Mesendoderm (in vitro differentiated cells): ENCODE measurements around the gene RPL36AL.

Source experiments
- DNase-seq: peaks from one replicate; pipeline ENCODE4 v3.0.0; 2013
- H2AK5ac ChIP-seq: 2 replicates; pipeline ENCODE4 v1.6.1; 2013; ENCODE audit warnings: low read length, inconsistent platforms
- H2BK120ac ChIP-seq: 2 replicates; pipeline ENCODE4 v1.6.1; 2013; ENCODE audit warnings: low read depth, mild to moderate bottlenecking, low read length, moderate library complexity, mixed read lengths
- H2BK15ac ChIP-seq: replicated peaks from 2 replicates; pipeline ENCODE4 v1.6.1; 2013; ENCODE audit warnings: low read depth, mild to moderate bottlenecking, moderate library complexity
- H2BK5ac ChIP-seq: 2 replicates; pipeline ENCODE4 v1.6.1; 2013; ENCODE audit warnings: low read length, inconsistent platforms
- H3K18ac ChIP-seq: 2 replicates; pipeline ENCODE4 v1.6.1; 2013; ENCODE audit warnings: mild to moderate bottlenecking, low read length, mixed read lengths
- H3K23ac ChIP-seq: one replicate; pipeline ENCODE4 v1.6.1; 2013; ENCODE audit warnings: low read length
- H3K27ac ChIP-seq: 2 replicates; pipeline ENCODE4 v1.5.1; 2013; ENCODE audit warnings: low read depth, mild to moderate bottlenecking, inconsistent platforms, low read length, moderate library complexity
- H3K27me3 ChIP-seq: 2 replicates; pipeline ENCODE4 v1.6.1; 2013; ENCODE audit warnings: low read length, control low read depth, mild to moderate bottlenecking, inconsistent platforms; ENCODE audit not compliant: insufficient read depth, poor library complexity
- H3K36me3 ChIP-seq: 2 replicates; pipeline ENCODE4 v1.6.1; 2013; ENCODE audit warnings: low read length, inconsistent platforms; ENCODE audit not compliant: control insufficient read depth, insufficient read depth
- H3K4ac ChIP-seq: one replicate; pipeline ENCODE4 v1.6.1; 2013; ENCODE audit warnings: low read depth, mild to moderate bottlenecking, low read length, moderate library complexity
- H3K4me1 ChIP-seq: 2 replicates; pipeline ENCODE4 v1.6.1; 2013; ENCODE audit warnings: low read depth, low read length, inconsistent platforms; ENCODE audit not compliant: control insufficient read depth
- H3K4me2 ChIP-seq: 2 replicates; pipeline ENCODE4 v1.6.1; 2013; ENCODE audit warnings: low read length
- H3K4me3 ChIP-seq: 2 replicates; pipeline ENCODE4 v1.5.1; 2013; ENCODE audit warnings: mild to moderate bottlenecking, low read length
- H3K56ac ChIP-seq: one replicate; pipeline ENCODE4 v1.6.1; 2013; ENCODE audit warnings: low read length
- H3K79me1 ChIP-seq: 2 replicates; pipeline ENCODE4 v1.6.1; 2013; ENCODE audit warnings: low read length, inconsistent platforms
- H3K79me2 ChIP-seq: 2 replicates; pipeline ENCODE4 v1.6.1; 2013; ENCODE audit warnings: mild to moderate bottlenecking, low read length; ENCODE audit not compliant: control insufficient read depth, insufficient read depth
- H3K9ac ChIP-seq: 2 replicates; pipeline ENCODE4 v1.6.1; 2013; ENCODE audit warnings: low read length, inconsistent platforms
- H4K5ac ChIP-seq: one replicate; pipeline ENCODE4 v1.6.1; 2013; ENCODE audit warnings: low read length
- H4K8ac ChIP-seq: one replicate; pipeline ENCODE4 v1.6.1; 2013; ENCODE audit warnings: low read depth, mild to moderate bottlenecking, control low read depth, low read length, moderate library complexity
- WGBS: extraction: QIAGEN DNeasy Blood & Tissue Kit; methylation state at CpG from one replicate; pipeline ENCODE4 v1.1.7; 2013; ENCODE audit warnings: low lambda C conversion rate, missing lambda C conversion rate; ENCODE audit not compliant: insufficient coverage; ENCODE audit errors: extremely low coverage; 5-methylcytosine and 5-hydroxymethylcytosine counted together

The RPL36AL gene

DNA sequence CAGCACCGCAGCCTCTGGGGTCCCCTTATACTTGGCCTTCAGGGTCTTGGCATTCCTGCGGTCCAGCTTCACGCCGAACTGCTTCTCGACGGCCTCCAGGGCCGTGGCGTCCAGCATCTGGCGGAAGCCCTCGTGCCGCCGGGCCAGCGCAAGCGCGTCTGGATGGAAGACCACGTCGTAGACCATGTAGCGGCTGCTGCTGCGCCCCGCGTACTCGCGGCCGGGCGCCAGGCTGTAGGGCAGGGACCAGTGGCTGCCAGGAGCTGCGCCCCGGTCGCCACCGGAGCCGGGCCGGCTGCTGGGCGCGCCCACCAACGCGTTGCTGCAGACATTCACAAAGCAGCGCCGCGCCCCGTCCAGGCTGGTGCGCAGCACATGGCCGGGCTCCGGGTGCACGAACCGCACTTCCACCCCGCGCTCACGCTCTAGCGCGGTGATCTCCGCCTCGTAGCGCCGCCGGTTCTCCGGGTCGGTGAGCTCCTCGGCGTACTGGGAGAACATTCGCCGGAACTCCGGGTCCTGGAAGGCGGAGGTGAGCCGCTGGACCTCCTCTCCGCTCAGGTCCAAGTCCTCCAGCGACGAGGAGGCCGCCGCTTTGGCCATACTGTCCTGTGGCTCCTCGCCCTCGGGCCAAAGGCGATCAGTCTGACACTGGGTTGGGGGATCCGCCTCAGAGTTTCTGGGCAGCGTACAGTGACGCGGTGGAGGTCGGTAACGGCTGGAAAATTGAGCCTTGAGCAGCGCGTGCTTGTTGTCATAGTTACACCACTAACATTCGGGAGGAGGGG is 14.3 kb upstream of the RPL36AL start, which contains the start of gene DNAAF2:
TSS of gene DNAAF2 (minus strand) at position 698 of the 788 bp plus-strand sequence. CDS start at position 603, 95 bp downstream.
- no CpG with 5 or more reads among the region's 80 CpGs for WGBS
- Histone ChIP-seq H3K23ac (peak within 1 kb of the TSS; percentile 29), H3K79me2 (peaks cover 48% of the 10 kb centered on the region), H2BK5ac (peak within 1 kb of the TSS; percentile 97), H3K4me1 (no peaks in the 10 kb centered on the region), H3K4ac (peak within 1 kb of the TSS; percentile 88), H2BK120ac (no peak within 1 kb of the TSS), H3K36me3 (no peaks in the 10 kb centered on the region), H3K56ac (peak within 1 kb of the TSS; percentile 99), H3K79me1 (peaks cover 7% of the 10 kb centered on the region), H3K4me3 (peak within 1 kb of the TSS; percentile 99), H4K8ac (no peak within 1 kb of the TSS), H3K18ac (peak within 1 kb of the TSS; percentile 88), H3K27me3 (no peaks in the 10 kb centered on the region), H3K9ac (peak within 1 kb of the TSS; percentile 99), H3K4me2 (peak within 1 kb of the TSS; percentile 96), H3K27ac (peak within 1 kb of the TSS; percentile 99), H4K5ac (no peak within 1 kb of the TSS), H2BK15ac (no peak within 1 kb of the TSS), H2AK5ac (no peak within 1 kb of the TSS)
- DNase-seq: peak; percentile 91

DNA sequence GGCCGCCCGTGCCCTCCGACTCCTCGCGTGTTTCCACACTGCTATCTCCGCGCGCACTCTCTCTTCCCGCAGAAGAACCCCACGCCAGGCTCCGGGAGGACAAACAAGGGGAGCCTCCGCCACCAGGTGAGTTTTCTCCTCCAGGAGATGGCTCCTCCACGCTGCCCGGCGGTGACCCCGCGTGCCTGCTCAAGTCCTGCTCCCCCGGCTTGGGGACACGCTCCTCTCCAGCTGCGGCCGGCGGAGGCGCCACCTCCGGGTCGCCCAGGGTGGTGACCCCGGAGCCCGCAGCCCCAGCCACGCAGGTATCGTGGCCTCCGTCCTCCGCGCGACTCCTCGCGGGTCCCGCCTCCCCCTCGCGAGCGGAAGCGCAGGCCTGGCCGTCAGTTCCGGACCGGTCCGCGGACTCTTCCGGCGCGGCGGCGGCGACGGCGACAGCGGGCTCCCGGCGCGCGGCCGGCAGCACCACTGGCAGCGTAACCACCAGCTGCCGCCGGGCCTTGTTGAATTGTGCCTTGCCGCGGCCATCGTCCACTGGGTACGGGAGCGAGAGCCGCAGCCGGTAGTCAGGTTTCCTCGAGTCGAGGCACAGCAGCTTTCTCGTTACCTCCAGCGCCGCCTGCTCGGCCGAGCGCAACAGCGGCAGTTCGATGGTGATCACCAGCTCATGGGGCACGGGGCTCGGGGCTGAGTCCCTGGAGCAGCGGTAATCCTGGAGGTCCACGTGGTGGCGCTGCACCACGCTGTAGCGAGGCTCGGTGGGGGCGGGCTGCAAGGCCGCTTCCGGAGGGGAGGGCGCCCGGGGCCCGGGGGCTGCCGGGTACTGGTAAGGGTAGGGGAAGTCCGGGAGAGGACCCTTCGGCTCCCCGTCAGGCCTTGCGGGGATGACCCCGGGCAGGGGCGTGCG is 13.5 kb upstream of the RPL36AL start:
- Histone ChIP-seq H3K4me1 (no peaks in the 10 kb centered on the region), H3K9ac (peak overlapping the region; percentile 99), H3K79me2 (peaks cover 53% of the 10 kb centered on the region), H2BK5ac (peak overlapping the region; percentile 97), H3K79me1 (peaks cover 7% of the 10 kb centered on the region), H2BK120ac (no peak overlapping the region), H3K4ac (peak overlapping the region; percentile 88), H4K5ac (no peak overlapping the region), H3K27ac (peak overlapping the region; percentile 99), H2AK5ac (no peak overlapping the region), H3K56ac (peak overlapping the region; percentile 99), H3K27me3 (no peaks in the 10 kb centered on the region), H3K4me3 (peak overlapping the region; percentile 99), H4K8ac (peak overlapping the region; percentile 70), H3K18ac (peak overlapping the region; percentile 88), H2BK15ac (no peak overlapping the region), H3K4me2 (peak overlapping the region; percentile 96), H3K23ac (peak overlapping the region; percentile 97), H3K36me3 (no peaks in the 10 kb centered on the region)
- DNase-seq: peak; percentile 98
- no CpG with 5 or more reads among the region's 101 CpGs for WGBS

DNA sequence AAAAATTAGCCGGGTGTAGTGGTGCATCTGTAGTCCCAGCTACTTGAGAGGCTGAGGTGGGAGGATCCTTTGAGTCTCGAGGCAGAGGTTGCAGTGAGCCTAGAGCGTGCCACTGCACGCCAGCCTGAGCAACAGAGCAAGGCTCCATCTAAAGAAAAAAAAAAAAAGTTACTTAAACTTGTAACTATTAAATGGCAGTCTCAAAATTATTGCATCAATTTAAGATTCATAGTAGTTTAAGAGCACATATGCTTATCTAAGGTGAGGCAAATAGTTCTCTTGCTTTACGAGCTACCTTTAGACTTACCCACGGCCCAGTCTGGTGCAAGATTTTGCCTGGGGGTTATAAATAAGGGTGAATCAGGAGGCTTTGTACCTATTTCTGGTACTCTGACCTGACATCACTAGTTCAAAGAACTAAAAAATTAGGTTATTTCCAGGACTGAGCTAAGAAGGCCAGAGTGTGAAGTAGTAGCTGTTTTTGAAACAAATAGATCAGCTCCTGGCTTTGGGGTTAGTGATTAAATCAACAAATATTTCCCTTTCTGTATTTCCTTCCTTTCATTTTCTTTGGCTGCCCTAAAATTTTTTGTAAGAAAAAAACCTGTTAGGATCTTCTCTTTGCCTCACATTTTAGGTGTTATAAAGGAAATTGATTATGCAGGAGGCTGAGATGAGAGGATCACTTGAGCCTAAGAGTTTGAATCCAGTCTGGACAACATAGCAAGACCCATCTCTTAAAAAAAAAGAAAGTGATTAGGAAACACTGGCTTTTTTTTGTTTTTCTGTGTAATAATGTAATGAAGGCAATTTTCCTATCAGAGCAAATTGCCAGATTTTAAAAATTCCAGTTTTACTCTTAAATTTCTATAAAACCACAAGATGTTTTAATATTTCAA is 3.8 kb upstream of the RPL36AL start:
- no peak overlapping the region for H3K56ac ChIP-seq
- no peak overlapping the region for H3K27ac ChIP-seq
- H3K18ac ChIP-seq: no peak overlapping the region
- H3K79me2 ChIP-seq: peaks cover 25% of the 10 kb centered on the region
- H4K8ac ChIP-seq: no peak overlapping the region
- peaks cover 3% of the 10 kb centered on the region for H3K4me1 ChIP-seq
- H3K27me3 ChIP-seq: no peaks in the 10 kb centered on the region
- no peak overlapping the region for H2BK15ac ChIP-seq
- H3K4me2 ChIP-seq: no peak overlapping the region
- no peak overlapping the region for H3K23ac ChIP-seq
- H3K4ac ChIP-seq: no peak overlapping the region
- no peak for DNase-seq
- no peak overlapping the region for H2AK5ac ChIP-seq
- H3K9ac ChIP-seq: no peak overlapping the region
- H3K4me3 ChIP-seq: no peak overlapping the region
- H3K79me1 ChIP-seq: peaks cover 7% of the 10 kb centered on the region
- H2BK120ac ChIP-seq: no peak overlapping the region
- no peaks in the 10 kb centered on the region for H3K36me3 ChIP-seq
- H2BK5ac ChIP-seq: no peak overlapping the region
- no CpG with 5 or more reads among the region's 6 CpGs for WGBS
- no peak overlapping the region for H4K5ac ChIP-seq

DNA sequence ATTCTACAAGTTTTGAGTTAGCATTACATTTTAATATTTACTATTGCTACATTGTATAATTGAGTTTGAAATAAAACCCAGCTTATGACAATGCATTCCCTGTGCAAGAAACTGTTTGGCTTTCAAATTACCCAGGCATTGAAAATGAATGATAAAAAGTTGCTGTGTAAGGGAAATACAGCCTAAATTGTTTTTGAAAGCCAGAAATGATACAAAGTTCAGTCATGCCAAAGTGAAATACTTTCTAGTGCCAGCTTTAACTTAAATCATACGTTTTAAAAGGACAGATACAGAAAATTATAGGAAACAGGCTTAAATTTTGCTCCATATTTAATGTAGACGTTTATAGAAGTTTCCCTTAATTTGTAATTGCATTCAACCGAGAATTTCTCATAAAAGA is 3.0 kb upstream of the RPL36AL start:
- Histone ChIP-seq H2BK120ac (no peak overlapping the region), H4K5ac (no peak overlapping the region), H3K79me1 (peaks cover 7% of the 10 kb centered on the region), H3K23ac (no peak overlapping the region), H4K8ac (no peak overlapping the region), H3K4me3 (no peak overlapping the region), H3K79me2 (peaks cover 28% of the 10 kb centered on the region), H3K4ac (no peak overlapping the region), H3K56ac (no peak overlapping the region), H3K4me2 (no peak overlapping the region), H3K27me3 (no peaks in the 10 kb centered on the region), H2BK15ac (no peak overlapping the region), H3K27ac (no peak overlapping the region), H3K36me3 (no peaks in the 10 kb centered on the region), H2BK5ac (no peak overlapping the region), H2AK5ac (no peak overlapping the region), H3K4me1 (peaks cover 3% of the 10 kb centered on the region), H3K9ac (no peak overlapping the region), H3K18ac (no peak overlapping the region)
- no peak for DNase-seq
- no CpG with 5 or more reads among the region's 3 CpGs for WGBS

DNA sequence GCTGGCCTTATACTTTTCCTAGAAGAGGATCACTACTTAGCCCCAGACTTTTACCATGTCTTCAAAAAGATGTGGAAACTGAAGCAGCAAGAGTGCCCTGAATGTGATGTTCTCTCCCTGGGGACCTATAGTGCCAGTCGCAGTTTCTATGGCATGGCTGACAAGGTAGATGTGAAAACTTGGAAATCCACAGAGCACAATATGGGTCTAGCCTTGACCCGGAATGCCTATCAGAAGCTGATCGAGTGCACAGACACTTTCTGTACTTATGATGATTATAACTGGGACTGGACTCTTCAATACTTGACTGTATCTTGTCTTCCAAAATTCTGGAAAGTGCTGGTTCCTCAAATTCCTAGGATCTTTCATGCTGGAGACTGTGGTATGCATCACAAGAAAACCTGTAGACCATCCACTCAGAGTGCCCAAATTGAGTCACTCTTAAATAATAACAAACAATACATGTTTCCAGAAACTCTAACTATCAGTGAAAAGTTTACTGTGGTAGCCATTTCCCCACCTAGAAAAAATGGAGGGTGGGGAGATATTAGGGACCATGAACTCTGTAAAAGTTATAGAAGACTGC is 1.7 kb upstream of the RPL36AL start:
- WGBS: no CpG with 5 or more reads among the region's 3 CpGs
- Histone ChIP-seq H3K9ac (peak overlapping the region; percentile 91), H3K27me3 (no peaks in the 10 kb centered on the region), H2BK5ac (no peak overlapping the region), H2BK15ac (no peak overlapping the region), H3K4me3 (peak overlapping the region; percentile 90), H3K27ac (no peak overlapping the region), H3K56ac (peak overlapping the region; percentile 95), H3K18ac (no peak overlapping the region), H3K79me2 (peaks cover 31% of the 10 kb centered on the region), H2AK5ac (no peak overlapping the region), H3K4ac (no peak overlapping the region), H2BK120ac (no peak overlapping the region), H3K79me1 (peaks cover 9% of the 10 kb centered on the region), H4K8ac (no peak overlapping the region), H4K5ac (no peak overlapping the region), H3K36me3 (peaks cover 2% of the 10 kb centered on the region), H3K4me1 (peaks cover 3% of the 10 kb centered on the region), H3K23ac (no peak overlapping the region), H3K4me2 (peak overlapping the region; percentile 45)
- no peak for DNase-seq
